Large intestine (tissue), 12 donors: ENCODE measurements around the gene THAP11. TPM values are rescaled to one million over a fixed set of nuclear protein-coding genes. Genes with fewer than 3 reads are reported as not detected.

Experiments
- DNase-seq, 2 donors: peaks; one replicate each; pipeline versions ENCODE4 v3.0.0 to v3.0.0-alpha.2; 2013
- H3K27ac ChIP-seq: one replicate; pipeline ENCODE4 v1.5.1; 2013; ENCODE audit warnings: low read length
- H3K27me3 ChIP-seq: 2 replicates; pipeline ENCODE4 v1.6.1; 2013; ENCODE audit warnings: low read length; ENCODE audit not compliant: control insufficient read depth, insufficient read depth
- H3K36me3 ChIP-seq: 2 replicates; pipeline ENCODE4 v1.6.1; 2013; ENCODE audit warnings: low read length; ENCODE audit not compliant: control insufficient read depth, insufficient read depth
- H3K4me1 ChIP-seq: one replicate; pipeline ENCODE4 v1.6.1; 2013; ENCODE audit warnings: low read length; ENCODE audit not compliant: control insufficient read depth, insufficient read depth
- H3K4me3 ChIP-seq: one replicate; pipeline ENCODE4 v1.5.1; 2013; ENCODE audit warnings: low read length
- H3K9me3 ChIP-seq: one replicate; pipeline ENCODE4 v1.6.1; 2013; ENCODE audit warnings: mild to moderate bottlenecking, low read depth, low read length, moderate library complexity; ENCODE audit not compliant: control insufficient read depth
- whole genome bisulfite sequencing: methylation state at CpG from one replicate; pipeline ENCODE4 v1.1.5; 2013; ENCODE audit warnings: low lambda C conversion rate; ENCODE audit not compliant: insufficient coverage; 5-methylcytosine and 5-hydroxymethylcytosine counted together
- long read RNA-seq, 11 donors: transcript quantifications; one replicate each; lab custom pipeline, GENCODE V29; 2026
- polyA plus RNA-seq: library from polyadenylated mRNA; unstranded; fragments of 120-200 nt; gene quantifications from one replicate; pipeline ENCODE4 v1.2.1, GENCODE V29; 2013

Gene THAP11
- 23.4 TPM for polyA plus RNA-seq
- long read RNA-seq, donor 1, transcript THAP11-201 (1 exons, 2,114 nt): major isoform, 26 of 26 reads
- long read RNA-seq, donor 1, partial matches to known transcripts: 0 of 26 reads
- long read RNA-seq, donor 1, other reads (novel, unspliced or antisense): 0 of 26 reads
- long read RNA-seq, donor 2, transcript THAP11-201 (1 exons, 2,114 nt): major isoform, 44 of 44 reads
- long read RNA-seq, donor 2, partial matches to known transcripts: 0 of 44 reads
- long read RNA-seq, donor 2, other reads (novel, unspliced or antisense): 0 of 44 reads
- long read RNA-seq, donor 3: 0 reads
- long read RNA-seq, donor 4, transcript THAP11-201 (1 exons, 2,114 nt): major isoform, 7 of 7 reads
- long read RNA-seq, donor 4, partial matches to known transcripts: 0 of 7 reads
- long read RNA-seq, donor 4, other reads (novel, unspliced or antisense): 0 of 7 reads
- long read RNA-seq, donor 5, transcript THAP11-201 (1 exons, 2,114 nt): major isoform, 23 of 23 reads
- long read RNA-seq, donor 5, partial matches to known transcripts: 0 of 23 reads
- long read RNA-seq, donor 5, other reads (novel, unspliced or antisense): 0 of 23 reads
- long read RNA-seq, donor 6, transcript THAP11-201 (1 exons, 2,114 nt): major isoform, 48 of 48 reads
- long read RNA-seq, donor 6, partial matches to known transcripts: 0 of 48 reads
- long read RNA-seq, donor 6, other reads (novel, unspliced or antisense): 0 of 48 reads
- long read RNA-seq, donor 7, transcript THAP11-201 (1 exons, 2,114 nt): major isoform, 18 of 18 reads
- long read RNA-seq, donor 7, partial matches to known transcripts: 0 of 18 reads
- long read RNA-seq, donor 7, other reads (novel, unspliced or antisense): 0 of 18 reads
- long read RNA-seq, donor 8, transcript THAP11-201 (1 exons, 2,114 nt): major isoform, 47 of 47 reads
- long read RNA-seq, donor 8, partial matches to known transcripts: 0 of 47 reads
- long read RNA-seq, donor 8, other reads (novel, unspliced or antisense): 0 of 47 reads
- long read RNA-seq, donor 9, transcript THAP11-201 (1 exons, 2,114 nt): major isoform, 41 of 41 reads
- long read RNA-seq, donor 9, partial matches to known transcripts: 0 of 41 reads
- long read RNA-seq, donor 9, other reads (novel, unspliced or antisense): 0 of 41 reads
- long read RNA-seq, donor 10, transcript THAP11-201 (1 exons, 2,114 nt): major isoform, 37 of 37 reads
- long read RNA-seq, donor 10, partial matches to known transcripts: 0 of 37 reads
- long read RNA-seq, donor 10, other reads (novel, unspliced or antisense): 0 of 37 reads
- long read RNA-seq, donor 11, transcript THAP11-201 (1 exons, 2,114 nt): major isoform, 29 of 29 reads
- long read RNA-seq, donor 11, partial matches to known transcripts: 0 of 29 reads
- long read RNA-seq, donor 11, other reads (novel, unspliced or antisense): 0 of 29 reads

- Histone ChIP-seq H3K4me1 (peaks cover 30% of the 10 kb centered on the region), H3K9me3 (no peaks in the 10 kb centered on the region), H3K27me3 (no peaks in the 10 kb centered on the region), H3K4me3 (peak within 1 kb of the TSS; percentile 99), H3K36me3 (peaks cover 7% of the 10 kb centered on the region), H3K27ac (peak within 1 kb of the TSS; percentile 100)
- WGBS: no CpG with 5 or more reads among the region's 83 CpGs
- DNase-seq: peak; percentile 94 to 95
Measured at GRCh38 chr16:67841816-67842508, at the start of gene THAP11. Gene THAP11, plus strand, starts transcription at chr16:67842320. Its CDS starts 235 bp downstream, at chr16:67842555.

- no CpG with 5 or more reads among the region's 5 CpGs for WGBS
- Histone ChIP-seq H3K27ac (no peak overlapping the region), H3K36me3 (peaks cover 18% of the 10 kb centered on the region), H3K4me3 (no peak overlapping the region), H3K4me1 (no peaks in the 10 kb centered on the region), H3K9me3 (no peaks in the 10 kb centered on the region), H3K27me3 (no peaks in the 10 kb centered on the region)
- DNase-seq: no peak
Measured at GRCh38 chr16:67796099-67796718, 45.9 kb upstream of the THAP11 start.

- H3K27ac ChIP-seq: no peak overlapping the region
- no peaks in the 10 kb centered on the region for H3K27me3 ChIP-seq
- no peak overlapping the region for H3K4me3 ChIP-seq
- peaks cover 37% of the 10 kb centered on the region for H3K36me3 ChIP-seq
- H3K9me3 ChIP-seq: no peaks in the 10 kb centered on the region
- WGBS: no CpG with 5 or more reads among the region's 7 CpGs
- DNase-seq: no peak
- H3K4me1 ChIP-seq: peaks cover 9% of the 10 kb centered on the region
Measured at GRCh38 chr16:67800338-67800926, 41.7 kb upstream of the THAP11 start.

- H3K27ac ChIP-seq: no peak overlapping the region
- H3K4me3 ChIP-seq: no peak overlapping the region
- H3K36me3 ChIP-seq: peaks cover 37% of the 10 kb centered on the region
- H3K9me3 ChIP-seq: no peaks in the 10 kb centered on the region
- WGBS: no CpG with 5 or more reads among the region's 1 CpG
- peaks cover 12% of the 10 kb centered on the region for H3K4me1 ChIP-seq
- no peak for DNase-seq
- no peaks in the 10 kb centered on the region for H3K27me3 ChIP-seq
Measured at GRCh38 chr16:67801241-67801640, 40.9 kb upstream of the THAP11 start.

- Histone ChIP-seq H3K27me3 (no peaks in the 10 kb centered on the region), H3K9me3 (no peaks in the 10 kb centered on the region), H3K36me3 (peaks cover 37% of the 10 kb centered on the region), H3K4me3 (no peak overlapping the region), H3K27ac (no peak overlapping the region), H3K4me1 (peaks cover 12% of the 10 kb centered on the region)
- DNase-seq: no peak
- no CpG with 5 or more reads among the region's 2 CpGs for WGBS
Measured at GRCh38 chr16:67801883-67802282, 40.2 kb upstream of the THAP11 start.

DNA sequence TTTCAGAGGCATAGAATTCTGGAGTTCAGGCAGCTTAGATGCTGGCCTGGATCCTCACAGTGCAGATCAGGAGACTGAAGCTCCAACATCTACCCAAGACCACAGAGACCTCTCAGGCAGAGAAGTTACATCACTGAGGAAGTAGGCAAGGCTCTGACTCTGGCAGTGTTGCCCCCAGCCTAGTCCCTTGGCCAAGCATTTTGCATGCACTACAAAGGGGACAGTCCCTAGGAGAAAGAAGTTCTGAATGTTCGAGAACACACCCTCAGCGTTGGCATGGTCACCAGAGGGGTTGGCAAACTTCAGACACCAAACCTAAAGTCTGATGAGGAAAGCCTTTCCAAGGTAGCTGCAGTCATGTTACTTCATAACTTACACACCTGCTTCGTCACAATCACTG is 38.2 kb upstream of the THAP11 start:
- Histone ChIP-seq H3K9me3 (no peaks in the 10 kb centered on the region), H3K27me3 (no peaks in the 10 kb centered on the region), H3K4me1 (peaks cover 12% of the 10 kb centered on the region), H3K36me3 (peaks cover 29% of the 10 kb centered on the region), H3K4me3 (no peak overlapping the region), H3K27ac (no peak overlapping the region)
- no peak for DNase-seq
- WGBS: no CpG with 5 or more reads among the region's 3 CpGs

DNA sequence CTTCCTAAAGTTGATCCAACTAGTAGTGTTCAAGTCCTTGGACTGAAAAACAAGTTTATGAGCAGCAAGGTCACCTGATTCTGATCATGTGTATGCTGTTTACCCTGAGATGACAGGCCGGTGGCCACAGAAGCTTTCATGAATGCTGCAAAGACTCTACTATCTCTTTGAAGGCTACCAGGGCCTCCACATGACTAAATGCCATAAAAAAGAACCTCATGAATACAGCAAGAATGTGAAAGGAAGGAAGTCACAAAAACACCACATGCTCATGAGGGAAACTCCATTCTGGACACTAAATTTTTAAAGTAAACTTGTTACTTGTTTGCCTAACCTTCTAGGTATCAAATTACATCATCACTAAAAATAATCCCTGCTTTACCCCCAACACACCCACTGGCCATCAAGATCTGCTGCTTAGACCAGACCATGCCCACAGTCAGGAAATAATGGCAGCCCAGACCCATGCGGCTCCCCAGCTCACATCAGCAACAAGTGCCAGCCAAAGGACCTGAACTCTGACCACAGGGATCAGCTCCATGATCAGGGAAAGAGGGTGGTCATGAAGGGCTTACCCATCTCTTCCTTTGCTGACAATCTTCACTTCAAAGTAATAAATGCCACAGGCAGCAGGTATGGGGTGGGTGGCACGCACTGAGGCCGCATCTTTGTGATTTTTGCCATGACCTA is 37.1 kb upstream of the THAP11 start:
- Histone ChIP-seq H3K4me3 (peak overlapping the region; percentile 92), H3K4me1 (peaks cover 12% of the 10 kb centered on the region), H3K27me3 (no peaks in the 10 kb centered on the region), H3K9me3 (no peaks in the 10 kb centered on the region), H3K36me3 (peaks cover 28% of the 10 kb centered on the region), H3K27ac (peak overlapping the region; percentile 73)
- peak; percentile 22 to 61 for DNase-seq
- WGBS: no CpG with 5 or more reads among the region's 4 CpGs

GRCh38 chr16:67805718-67806427 is 36.2 kb upstream of the THAP11 start:
- WGBS: no CpG with 5 or more reads among the region's 26 CpGs
- Histone ChIP-seq H3K27ac (peak overlapping the region; percentile 73), H3K4me1 (peaks cover 12% of the 10 kb centered on the region), H3K4me3 (peak overlapping the region; percentile 92), H3K9me3 (no peaks in the 10 kb centered on the region), H3K27me3 (no peaks in the 10 kb centered on the region), H3K36me3 (peaks cover 24% of the 10 kb centered on the region)
- peak in 1 of 2 donors; percentile 14 for DNase-seq
